HEK293 (cell line): ENCODE results near the gene DIS3L.
A peak's percentile ranks its signal among the peaks of the same experiment; 100 is the strongest.
"Not testable (repeated sequence)": the region's sequence is repeated elsewhere in the genome, so short reads cannot be mapped to it uniquely, and the experiment has no call there.

Source experiments
- CTCF ChIA-PET: fragments of 350-600 bp; formaldehyde crosslinking; extraction: SDS; loops from one replicate; lab custom pipeline; 2021; ENCODE audit warnings: antibody characterized with exemption; lab: Yijun Ruan, JAX
- POLR2A ChIA-PET: fragments of 300-600 bp; formaldehyde crosslinking; extraction: SDS; loops from one replicate; lab custom pipeline; 2020; ENCODE audit warnings: antibody characterized with exemption, inconsistent platforms; lab: Yijun Ruan, JAX
- H3K27ac ChIP-seq: fragments of 200-500 bp; sonication (Bioruptor generic); 2 replicates; pipeline ENCODE4 v1.5.1; 2014; ENCODE audit warnings: low read depth, low read length, control low read depth, inconsistent platforms; ENCODE audit errors: extremely low read depth
- H3K36me3 ChIP-seq, 2 experiments: fragments of 200-500 bp in 1 of 2; sonication (Bioruptor generic) in 1 of 2; 1 replicate in 1 of 2; 2 replicates in 1 of 2; pipeline ENCODE4 v1.5.1; 2014 to 2017; ENCODE audit warnings: inconsistent platforms in 2 of 2, low read length in 2 of 2; ENCODE audit not compliant: control insufficient read depth in 2 of 2, insufficient read depth in 1 of 2
- H3K4me1 ChIP-seq: fragments of 200-500 bp; sonication (Bioruptor generic); 2 replicates; pipeline ENCODE4 v1.5.1; 2014; ENCODE audit warnings: mild to moderate bottlenecking, low read length, inconsistent platforms; ENCODE audit not compliant: control insufficient read depth, insufficient read depth
- H3K4me3 ChIP-seq: 2 replicates; pipeline ENCODE4 v1.5.1; 2011; ENCODE audit warnings: low read depth, mild to moderate bottlenecking, control low read depth, low read length, moderate library complexity
- H3K9me3 ChIP-seq: fragments of 200-500 bp; sonication (Bioruptor generic); 2 replicates; pipeline ENCODE4 v1.5.1; 2014; ENCODE audit warnings: low read depth, low read length, inconsistent platforms; ENCODE audit not compliant: control insufficient read depth, insufficient read depth
- GLI2 ChIP-seq: fragments of 450-650 bp; formaldehyde crosslinking; IDR thresholded peaks from 2 replicates; pipeline ENCODE4; 2017; ENCODE audit warnings: missing biosample characterization, missing genetic modification characterization, low read depth, borderline replicate concordance
- HOXD13 ChIP-seq: sonication (generic); formaldehyde crosslinking; IDR thresholded peaks from 2 replicates; pipeline ENCODE4 v1.8.0; 2022; ENCODE audit warnings: missing genetic modification reagents, borderline replicate concordance
- KLF10 ChIP-seq: fragments of 450-650 bp; IDR thresholded peaks from 2 replicates; pipeline ENCODE4 v1.5.1; 2018; ENCODE audit warnings: missing biosample characterization, mild to moderate bottlenecking, missing genetic modification characterization
- OVOL3 ChIP-seq: fragments of 450-650 bp; formaldehyde crosslinking; IDR thresholded peaks from 2 replicates; pipeline ENCODE4 v1.5.1; 2016; ENCODE audit warnings: missing biosample characterization, missing genetic modification characterization
- PRDM10 ChIP-seq: fragments of 450-650 bp; formaldehyde crosslinking; IDR thresholded peaks from 2 replicates; pipeline ENCODE4 v1.5.1; 2016; ENCODE audit warnings: missing biosample characterization, missing genetic modification characterization
- RBAK ChIP-seq: fragments of 450-650 bp; formaldehyde crosslinking; IDR thresholded peaks from 2 replicates; pipeline ENCODE4 v1.5.1; 2016; ENCODE audit warnings: missing biosample characterization, missing genetic modification characterization
- REST ChIP-seq: fragments of 450-650 bp; formaldehyde crosslinking; IDR thresholded peaks from 2 replicates; pipeline ENCODE4 v1.5.1; 2016; ENCODE audit warnings: missing biosample characterization, missing genetic modification characterization
- ZBTB48 ChIP-seq: fragments of 450-650 bp; formaldehyde crosslinking; IDR thresholded peaks from 2 replicates; pipeline ENCODE4 v1.5.1; 2016; ENCODE audit warnings: missing biosample characterization, missing genetic modification characterization
- ZFP37 ChIP-seq: fragments of 450-650 bp; formaldehyde crosslinking; IDR thresholded peaks from 2 replicates; pipeline ENCODE4 v1.5.1; 2016; ENCODE audit warnings: missing biosample characterization, missing genetic modification characterization
- ZNF114 ChIP-seq: fragments of 450-650 bp; formaldehyde crosslinking; IDR thresholded peaks from 2 replicates; pipeline ENCODE4 v1.5.0; 2017; ENCODE audit warnings: missing biosample characterization, missing genetic modification characterization
- ZNF121 ChIP-seq: fragments of 450-650 bp; formaldehyde crosslinking; IDR thresholded peaks from 2 replicates; pipeline ENCODE4 v1.5.1; 2016; ENCODE audit warnings: missing biosample characterization, missing genetic modification characterization
- ZNF133 ChIP-seq: fragments of 450-650 bp; formaldehyde crosslinking; IDR thresholded peaks from 2 replicates; pipeline ENCODE4 v1.5.1; 2016; ENCODE audit warnings: missing biosample characterization, missing genetic modification characterization
- ZNF140 ChIP-seq: fragments of 450-650 bp; formaldehyde crosslinking; IDR thresholded peaks from 2 replicates; pipeline ENCODE4 v1.5.1; 2016; ENCODE audit warnings: missing biosample characterization, missing genetic modification characterization
- ZNF16 ChIP-seq: fragments of 450-650 bp; formaldehyde crosslinking; IDR thresholded peaks from 2 replicates; pipeline ENCODE4 v1.5.1; 2016; ENCODE audit warnings: low read depth, missing biosample characterization, missing genetic modification characterization
- ZNF280D ChIP-seq: fragments of 450-650 bp; formaldehyde crosslinking; IDR thresholded peaks from 2 replicates; pipeline ENCODE4 v1.5.1; 2016; ENCODE audit warnings: missing biosample characterization, missing genetic modification characterization
- ZNF37A ChIP-seq: fragments of 450-650 bp; IDR thresholded peaks from 2 replicates; pipeline ENCODE4 v1.5.1; 2018; ENCODE audit warnings: missing biosample characterization, missing genetic modification characterization
- ZNF560 ChIP-seq: fragments of 450-650 bp; formaldehyde crosslinking; IDR thresholded peaks from 2 replicates; pipeline ENCODE4 v1.5.1; 2017; ENCODE audit warnings: missing biosample characterization, missing genetic modification characterization, borderline replicate concordance
- ZNF645 ChIP-seq: fragments of 450-650 bp; formaldehyde crosslinking; IDR thresholded peaks from 2 replicates; pipeline ENCODE4; 2016; ENCODE audit warnings: missing biosample characterization, missing genetic modification characterization
- ZNF791 ChIP-seq: fragments of 450-650 bp; formaldehyde crosslinking; IDR thresholded peaks from 2 replicates; pipeline ENCODE4 v1.5.1; 2016; ENCODE audit warnings: missing biosample characterization, missing genetic modification characterization

Gene DIS3L

DNA sequence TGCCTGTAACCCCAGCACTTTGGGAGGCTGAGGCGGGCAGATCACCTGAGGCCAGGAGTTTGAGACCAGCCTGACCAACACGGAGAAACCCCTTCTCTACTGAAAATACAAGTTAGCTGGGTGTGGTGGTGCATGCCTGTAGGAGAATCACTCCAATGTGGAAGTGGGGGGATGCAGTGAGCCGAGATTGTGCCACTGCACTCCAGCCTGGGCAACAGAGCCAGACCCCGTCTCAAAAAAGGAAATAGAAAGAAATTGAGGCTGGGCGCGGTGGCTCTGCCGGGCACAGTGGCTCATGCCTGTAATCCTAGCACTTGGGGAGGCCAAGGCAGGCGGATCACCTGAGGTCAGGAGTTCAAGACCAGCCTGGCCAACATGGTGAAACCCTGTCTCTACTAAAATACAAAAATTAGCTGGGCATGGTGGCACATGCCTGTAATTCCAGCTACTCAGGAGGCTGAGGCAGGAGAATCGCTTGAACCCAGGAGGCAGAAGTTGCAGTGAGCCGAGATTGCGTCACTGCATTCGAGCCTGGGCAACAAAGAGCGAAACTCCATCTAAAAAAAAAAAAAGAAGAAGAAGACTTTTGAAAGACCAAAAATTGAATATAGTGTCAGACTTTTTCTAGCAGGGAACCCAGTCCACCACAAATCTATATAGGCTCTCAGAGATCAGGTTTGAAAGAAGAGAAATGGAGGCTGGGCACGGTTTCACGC, 68.5 kb downstream of the DIS3L start:
- H3K4me3 ChIP-seq, H3K9me3 ChIP-seq, CTCF ChIA-PET, H3K4me1 ChIP-seq, H3K36me3 ChIP-seq, POLR2A ChIA-PET, H3K27ac ChIP-seq: not testable (repeated sequence)
- peak; percentile 91 for TF ChIP-seq ZNF121 (tag by site-specific recombination)

GRCh38 chr15:66362776-66363175, 69.4 kb downstream of the DIS3L start:
- no peak overlapping the region for H3K4me3 ChIP-seq
- no peaks in the 10 kb centered on the region for H3K36me3 ChIP-seq
- peaks cover 3% of the 10 kb centered on the region; the same call in 1 of the 2 replicates for H3K4me1 ChIP-seq
- H3K9me3 ChIP-seq, result no peaks in the 10 kb centered on the region
- no peak overlapping the region for H3K27ac ChIP-seq
- CTCF ChIA-PET, result no interaction called here
- POLR2A ChIA-PET, result no interaction called here
- TF ChIP-seq RBAK (tag by site-specific recombination), result no peak
- no peak for TF ChIP-seq PRDM10 (tag by site-specific recombination)
- TF ChIP-seq ZNF114 (tag by site-specific recombination), result no peak
- TF ChIP-seq GLI2, result no peak
- TF ChIP-seq ZFP37 (tag by site-specific recombination), result no peak
- no peak for TF ChIP-seq REST (tag by site-specific recombination)
- TF ChIP-seq ZNF280D (tag by site-specific recombination), result no peak
- no peak for TF ChIP-seq HOXD13 (CRISPR knock-in tag)
- no peak for TF ChIP-seq ZBTB48 (tag by site-specific recombination)
- TF ChIP-seq ZNF133 (tag by site-specific recombination), result no peak
- no peak for TF ChIP-seq KLF10 (tag by site-specific recombination)
- no peak for TF ChIP-seq ZNF645 (tag by site-specific recombination)
- TF ChIP-seq ZNF16 (tag by site-specific recombination), result no peak
- no peak for TF ChIP-seq ZNF37A (tag by site-specific recombination)
- TF ChIP-seq ZNF140 (tag by site-specific recombination), result no peak
- TF ChIP-seq OVOL3 (tag by site-specific recombination), result no peak
- no peak for TF ChIP-seq ZNF560 (tag by site-specific recombination)
- TF ChIP-seq ZNF791, result no peak
